IPS-18c (cell line): ENCODE results near the gene RPS27A.
"Not testable (repeated sequence)": the region's sequence is repeated elsewhere in the genome, so short reads cannot be mapped to it uniquely, and the experiment has no call there.

ENCODE experiments used
- H3K4me3 ChIP-seq: 2 replicates; pipeline ENCODE4 v1.7.0; 2013; ENCODE audit warnings: low read depth, mild to moderate bottlenecking, low read length, moderate library complexity; ENCODE audit not compliant: insufficient read depth
- H3K9me3 ChIP-seq: one replicate; pipeline ENCODE4 v1.6.1; 2013; ENCODE audit warnings: mild to moderate bottlenecking, low read length, moderate library complexity; ENCODE audit not compliant: control insufficient read depth, insufficient read depth

The RPS27A gene

DNA sequence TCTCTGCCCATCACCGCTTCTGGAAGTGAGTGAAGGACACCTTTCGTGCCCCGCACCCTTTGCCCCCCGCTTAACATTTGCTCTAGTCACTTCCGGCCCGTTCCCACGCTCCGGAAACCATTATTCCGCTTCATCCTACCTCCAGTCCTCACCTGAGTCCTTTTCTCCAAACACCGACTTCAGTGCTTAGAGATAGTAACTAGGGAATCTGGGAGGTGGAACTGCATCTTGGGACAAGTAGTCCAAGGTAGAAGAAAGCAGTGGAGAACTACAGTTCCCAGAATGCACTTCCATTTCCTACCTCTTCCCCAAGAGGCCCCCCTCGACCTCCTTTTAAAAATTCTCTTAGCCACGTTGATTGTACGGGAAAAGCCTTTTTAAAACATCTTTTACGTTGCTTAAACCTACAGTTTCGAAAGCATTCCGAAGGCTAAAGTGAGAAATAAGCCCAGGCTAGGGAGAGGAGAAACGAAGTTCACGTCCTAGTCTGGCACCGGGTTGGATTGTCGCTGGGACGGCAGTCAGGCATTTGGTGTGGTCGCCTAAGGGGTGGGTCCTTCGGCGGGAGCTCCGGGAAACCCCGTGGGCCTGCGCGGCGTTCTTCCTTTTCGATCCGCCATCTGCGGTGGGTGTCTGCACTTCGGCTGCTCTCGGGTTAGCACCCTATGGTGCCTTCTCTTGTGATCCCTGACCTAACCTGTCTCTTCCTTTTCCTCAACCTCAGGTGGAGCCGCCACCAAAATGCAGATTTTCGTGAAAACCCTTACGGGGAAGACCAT, at the start of gene RPS27A, which contains the start of gene CLHC1:
RPS27A (plus strand) TSS at position 605 of the 779 bp plus-strand sequence; CDS start at position 742, 137 bp downstream.
CLHC1 (minus strand) TSS at position 210 of the 779 bp plus-strand sequence. CDS start 9,882 bp downstream, outside the sequence.
- peak within 1 kb of the TSS; percentile 87 for H3K4me3 ChIP-seq
- no peaks in the 10 kb centered on the region for H3K9me3 ChIP-seq

DNA sequence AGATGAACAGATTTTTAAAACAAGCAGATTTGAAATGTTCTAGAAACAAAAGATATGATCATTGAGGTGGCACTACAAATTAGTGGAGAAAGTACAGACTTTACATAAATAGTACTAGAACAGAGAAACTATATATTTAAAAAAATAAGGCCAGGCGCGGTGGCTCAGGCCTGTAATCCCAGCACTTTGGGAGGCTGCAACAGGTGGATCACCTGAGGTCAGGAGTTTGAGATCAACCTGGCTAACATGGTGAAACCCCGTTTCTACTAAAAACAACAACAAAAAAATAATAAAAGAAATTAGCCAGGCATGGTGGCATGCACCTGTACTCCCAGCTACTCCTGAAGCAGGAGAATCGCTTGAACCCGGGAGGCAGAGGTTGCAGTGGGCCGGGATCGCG, 45.7 kb upstream of the RPS27A start:
- H3K4me3 ChIP-seq, H3K9me3 ChIP-seq: not testable (repeated sequence)

DNA sequence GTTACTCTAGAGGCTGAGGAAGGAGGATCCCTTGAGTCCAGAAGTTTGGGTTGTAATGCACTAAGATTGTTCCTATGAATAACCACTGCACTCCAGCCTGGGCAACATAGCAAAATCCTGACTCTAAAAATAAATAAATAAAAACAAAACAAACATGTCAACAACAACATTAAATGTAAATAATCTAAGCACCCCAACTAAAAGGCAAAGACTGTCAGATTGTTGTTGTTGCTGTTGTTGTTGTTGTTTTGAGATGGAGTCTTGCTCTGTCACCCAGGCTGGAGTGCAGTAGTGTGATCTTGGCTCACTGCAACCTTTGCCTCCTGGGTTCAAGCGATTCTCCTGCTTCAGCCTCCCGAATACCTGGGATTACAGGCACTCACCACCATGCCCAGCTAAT, 40.6 kb upstream of the RPS27A start:
- not testable (repeated sequence) for H3K4me3 ChIP-seq, H3K9me3 ChIP-seq

DNA sequence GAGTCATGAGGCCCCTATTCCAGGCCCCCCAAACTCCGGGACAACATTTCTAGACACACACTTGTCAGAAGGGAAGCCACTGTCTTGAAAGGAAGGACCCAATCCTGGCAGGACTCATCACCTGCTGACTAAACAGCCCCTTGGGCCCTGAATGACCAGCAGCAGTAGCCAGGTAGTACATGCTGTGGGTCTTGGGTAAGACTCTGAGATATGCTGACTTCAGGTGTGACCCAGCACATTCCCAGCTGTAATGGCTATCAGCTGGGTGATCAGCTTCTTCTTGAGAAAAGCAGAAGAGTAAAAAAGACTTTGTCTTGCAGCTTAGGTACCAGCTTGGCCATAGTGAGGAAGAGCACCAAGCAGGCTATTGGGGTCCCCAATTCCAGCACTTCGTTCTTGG, 36.0 kb upstream of the RPS27A start:
- Histone ChIP-seq H3K4me3 (no peak overlapping the region), H3K9me3 (no peaks in the 10 kb centered on the region)

DNA sequence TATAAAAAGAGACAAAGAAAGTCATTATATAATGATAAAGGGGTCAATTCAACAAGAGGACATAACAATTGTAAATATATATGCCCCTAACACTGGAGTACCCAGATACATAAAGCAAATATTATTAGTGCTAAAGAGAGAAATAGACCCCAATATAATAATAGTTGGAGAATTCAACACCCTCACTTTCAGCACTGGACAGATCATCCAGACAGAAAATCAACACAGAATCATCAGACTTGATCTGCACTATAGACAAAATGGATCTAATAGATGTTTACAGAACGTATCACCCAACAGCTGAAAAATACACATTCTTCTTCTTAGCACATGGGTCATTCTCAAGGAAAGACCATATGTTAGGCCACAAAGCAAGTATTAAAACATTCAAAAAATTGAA, 32.1 kb upstream of the RPS27A start:
- no peak overlapping the region for H3K4me3 ChIP-seq
- no peaks in the 10 kb centered on the region for H3K9me3 ChIP-seq

DNA sequence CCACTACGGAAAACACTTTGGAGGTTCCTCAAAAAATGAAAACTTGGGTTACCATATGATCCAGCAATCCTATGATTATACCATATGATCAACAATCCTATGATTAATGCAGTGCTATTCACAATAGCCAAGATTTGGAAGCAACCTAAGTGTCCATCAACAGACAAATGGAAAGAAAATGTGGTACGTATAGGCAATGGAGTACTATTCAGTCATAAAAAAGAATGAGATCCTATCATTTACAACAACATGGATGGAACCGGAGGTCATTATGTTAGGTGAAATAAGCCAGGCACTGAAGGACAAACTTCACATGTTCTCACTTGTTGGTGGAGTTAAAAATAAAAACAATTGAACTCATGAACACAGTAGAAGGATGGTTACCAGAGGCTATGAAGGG, 28.0 kb upstream of the RPS27A start:
- no peaks in the 10 kb centered on the region for H3K9me3 ChIP-seq
- no peak overlapping the region for H3K4me3 ChIP-seq

DNA sequence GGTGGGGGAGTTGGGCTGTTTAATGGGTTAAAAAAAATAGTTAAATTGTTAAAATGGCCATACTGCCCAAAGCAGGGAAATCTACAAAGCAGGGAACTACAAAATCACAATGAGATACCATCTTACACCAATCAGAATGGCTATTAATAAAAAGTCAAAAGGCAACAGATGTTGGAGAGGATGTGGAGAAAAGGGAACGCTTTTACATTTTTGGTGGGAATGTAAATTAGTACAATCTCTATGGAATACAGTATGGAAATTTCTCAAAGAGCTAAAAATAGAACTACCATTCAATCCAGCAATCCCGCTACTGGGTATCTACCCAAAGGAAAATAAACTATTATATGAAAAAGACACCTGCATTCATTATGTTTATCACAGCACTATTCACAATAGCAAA, 27.5 kb upstream of the RPS27A start:
- H3K4me3 ChIP-seq, result no peak overlapping the region
- no peaks in the 10 kb centered on the region for H3K9me3 ChIP-seq

DNA sequence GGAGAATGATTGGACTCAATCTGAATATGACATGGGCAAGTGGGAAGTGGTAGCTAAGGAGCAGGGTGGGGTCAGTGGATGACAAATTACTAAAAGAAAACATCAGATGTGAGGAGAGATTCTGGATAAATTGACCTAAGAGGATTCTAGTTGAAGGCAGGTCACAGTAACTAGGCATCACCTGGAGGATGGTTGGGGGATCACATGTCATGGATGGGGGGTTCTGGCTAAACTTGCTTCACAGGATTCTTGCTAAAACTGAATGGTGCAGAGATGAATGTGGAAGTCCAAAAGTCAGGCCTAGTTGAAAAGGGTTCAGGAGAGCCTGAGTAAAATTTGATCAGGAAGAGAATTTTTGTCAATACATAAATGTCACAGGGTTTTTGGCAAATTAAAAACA, 18.7 kb upstream of the RPS27A start:
- no peak overlapping the region for H3K4me3 ChIP-seq
- no peaks in the 10 kb centered on the region for H3K9me3 ChIP-seq

DNA sequence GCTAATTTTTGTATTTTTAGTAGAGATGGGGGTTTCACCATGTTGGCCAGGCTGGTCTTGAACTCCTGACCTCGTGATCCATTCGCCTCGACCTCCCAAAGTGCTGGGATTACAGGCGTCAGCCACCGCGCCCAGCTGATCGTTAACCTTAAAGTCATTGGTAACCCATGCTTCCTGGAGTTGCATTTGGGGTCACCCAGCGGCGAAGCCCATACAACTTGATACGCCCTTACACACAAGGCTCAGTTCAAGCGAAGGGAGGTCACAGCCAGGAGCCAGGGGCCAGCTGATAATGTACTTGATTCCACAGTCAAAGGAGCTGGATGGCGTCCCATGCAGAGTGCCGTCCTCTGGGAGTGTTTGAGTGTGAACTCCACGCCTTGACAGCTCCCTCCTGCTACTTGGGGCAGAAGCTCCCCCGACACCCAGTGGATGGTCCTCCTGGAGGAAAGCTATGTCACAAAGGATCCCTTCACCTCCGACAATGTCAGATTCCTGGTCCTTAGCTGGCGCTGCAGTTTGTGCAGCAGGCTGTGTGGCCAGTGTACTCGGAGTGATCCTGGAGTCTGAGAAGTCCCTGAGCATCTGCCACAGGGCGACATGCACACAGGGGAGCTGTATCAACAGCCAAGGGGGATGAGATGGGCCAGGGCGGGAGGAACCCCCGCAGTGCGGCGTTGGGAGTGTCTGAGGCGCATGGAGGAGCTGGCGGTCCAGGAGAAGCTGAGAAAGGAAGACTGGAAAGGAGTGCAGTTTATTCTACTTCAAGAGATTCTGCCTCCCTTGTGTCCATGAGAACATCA, 8.3 kb upstream of the RPS27A start:
- no peak overlapping the region; the same call in 1 of the 2 replicates for H3K4me3 ChIP-seq

DNA sequence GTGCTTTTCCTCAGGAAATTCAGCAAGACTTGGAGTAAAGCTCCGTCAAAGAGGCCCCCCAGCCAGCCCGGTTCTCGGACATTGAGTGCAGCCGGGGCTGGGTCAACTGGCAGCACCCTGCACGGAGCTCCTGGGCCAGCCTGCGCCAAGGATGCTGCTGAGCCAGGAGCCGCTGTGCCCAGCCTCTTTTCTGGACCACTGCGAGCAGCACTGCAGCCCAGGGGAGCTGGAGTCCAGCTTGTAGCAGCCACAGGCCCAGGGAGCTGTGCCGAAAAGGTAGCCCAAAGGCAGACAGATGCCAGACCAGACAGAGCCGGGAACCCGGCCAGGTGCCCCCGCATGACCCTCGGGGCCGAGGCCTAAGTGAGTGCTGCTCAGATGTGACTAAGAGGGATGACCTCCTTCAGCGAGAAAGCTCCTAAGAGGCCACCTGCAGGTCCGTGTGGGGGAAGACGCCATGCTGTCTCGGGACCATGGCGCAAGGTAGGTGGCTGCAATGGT, 7.7 kb upstream of the RPS27A start:
- H3K9me3 ChIP-seq, result no peaks in the 10 kb centered on the region
- H3K4me3 ChIP-seq, result no peak overlapping the region

More for the DNA sequence above, 8.3 kb upstream of the RPS27A start:
- no peaks in the 10 kb centered on the region for H3K9me3 ChIP-seq

DNA sequence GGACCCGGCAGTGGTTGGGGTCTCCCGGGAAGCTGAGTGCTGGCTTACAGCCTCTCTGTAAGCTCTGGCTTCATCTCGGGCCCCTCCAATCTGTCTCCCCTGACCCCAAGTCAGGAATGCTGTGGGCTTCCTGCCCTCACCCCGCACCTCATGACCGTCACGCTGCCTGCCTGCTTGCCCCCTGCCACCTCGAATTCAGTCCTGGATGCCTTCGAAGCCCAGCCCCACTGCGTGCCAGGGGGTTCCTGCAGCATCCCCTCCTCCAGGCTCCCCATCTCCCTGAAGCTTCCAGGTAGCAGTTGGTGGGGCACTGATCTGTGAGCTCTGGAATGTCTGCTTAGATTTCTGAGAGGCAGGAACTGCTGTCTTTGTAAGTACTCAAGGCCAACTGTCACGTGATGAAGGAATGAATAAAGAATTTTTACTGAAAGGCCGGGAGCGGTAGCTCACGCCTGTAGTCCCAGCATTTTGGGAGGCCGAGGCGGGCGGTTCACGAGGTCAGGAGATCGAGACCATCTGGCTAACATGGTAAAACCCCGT, 6.9 kb upstream of the RPS27A start:
- H3K9me3 ChIP-seq, result no peaks in the 10 kb centered on the region
- no peak overlapping the region for H3K4me3 ChIP-seq

DNA sequence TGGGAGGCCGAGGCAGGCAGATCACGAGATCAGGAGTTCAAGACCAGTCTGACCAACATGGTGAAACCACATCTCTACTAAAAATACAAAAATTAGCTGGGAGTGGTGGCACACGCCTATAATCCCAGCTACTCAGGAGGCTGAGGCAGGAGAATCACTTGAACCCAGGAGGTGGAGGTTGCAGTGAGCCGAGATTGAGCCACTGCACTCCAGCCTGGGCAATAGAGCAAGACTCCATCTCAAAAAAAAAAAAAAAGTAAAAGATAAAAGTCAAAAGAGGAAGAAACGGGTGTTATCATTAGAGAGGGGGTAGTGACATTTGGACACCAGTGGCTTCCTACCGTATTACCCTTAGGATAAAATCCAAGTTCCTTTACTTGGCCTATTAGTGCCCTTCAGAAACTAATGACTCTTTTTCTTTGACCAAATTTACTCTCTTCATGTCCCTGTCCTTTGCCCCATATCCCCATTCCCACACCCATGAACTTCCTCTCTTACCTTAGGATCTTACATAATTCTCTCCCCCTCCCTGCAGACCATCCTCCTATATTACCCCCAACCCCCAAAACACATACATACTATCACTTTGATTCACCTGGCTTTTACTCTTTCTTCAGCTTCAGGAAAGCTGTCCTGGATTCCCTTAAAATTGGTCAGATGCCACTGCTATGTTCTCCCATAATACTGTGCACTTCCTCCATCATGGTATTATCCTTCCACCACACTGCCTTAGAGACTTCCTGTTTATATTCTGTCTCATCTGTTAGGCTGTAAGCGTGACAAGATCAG, 4.9 kb upstream of the RPS27A start:
- not testable (repeated sequence) for H3K4me3 ChIP-seq

DNA sequence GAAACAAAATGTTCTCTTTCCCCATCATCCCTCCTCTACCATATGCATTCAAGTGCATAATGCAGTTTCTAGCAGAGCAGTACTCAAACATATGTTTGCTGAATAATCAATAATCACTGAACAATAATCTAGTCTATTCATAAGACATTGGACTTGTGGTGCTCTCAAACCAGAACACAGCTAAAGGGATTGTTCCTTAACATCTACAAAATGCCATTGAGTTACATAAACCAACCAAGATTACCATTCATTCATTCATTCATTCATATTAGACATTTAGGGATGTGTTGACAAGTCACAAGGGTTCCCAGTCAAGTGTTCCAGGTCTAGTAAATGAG, 4.3 kb upstream of the RPS27A start:
- Histone ChIP-seq H3K9me3 (no peaks in the 10 kb centered on the region), H3K4me3 (no peak overlapping the region)

More for the DNA sequence above, 4.9 kb upstream of the RPS27A start:
- H3K9me3 ChIP-seq, result not testable (repeated sequence)

DNA sequence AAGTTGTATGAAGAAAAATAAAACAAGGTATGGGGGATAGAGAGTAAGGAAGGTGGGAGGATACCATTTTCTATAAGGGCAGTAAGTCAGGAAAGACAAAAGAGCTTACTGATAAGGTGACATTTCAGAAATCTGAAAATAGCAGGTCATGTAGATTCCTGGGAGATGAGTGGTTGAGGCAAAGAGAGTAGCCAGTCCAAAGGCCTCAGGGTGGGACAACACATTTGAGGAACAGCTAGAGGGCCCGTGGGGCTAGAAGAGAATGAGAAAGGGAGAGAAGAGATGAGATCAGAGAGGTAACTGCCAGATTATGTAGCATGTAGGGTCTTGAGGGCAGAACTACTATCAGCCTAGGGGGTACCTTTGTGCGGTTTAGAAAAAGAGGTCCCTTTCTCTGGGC, 3.3 kb upstream of the RPS27A start:
- Histone ChIP-seq H3K4me3 (no peak overlapping the region), H3K9me3 (no peaks in the 10 kb centered on the region)

DNA sequence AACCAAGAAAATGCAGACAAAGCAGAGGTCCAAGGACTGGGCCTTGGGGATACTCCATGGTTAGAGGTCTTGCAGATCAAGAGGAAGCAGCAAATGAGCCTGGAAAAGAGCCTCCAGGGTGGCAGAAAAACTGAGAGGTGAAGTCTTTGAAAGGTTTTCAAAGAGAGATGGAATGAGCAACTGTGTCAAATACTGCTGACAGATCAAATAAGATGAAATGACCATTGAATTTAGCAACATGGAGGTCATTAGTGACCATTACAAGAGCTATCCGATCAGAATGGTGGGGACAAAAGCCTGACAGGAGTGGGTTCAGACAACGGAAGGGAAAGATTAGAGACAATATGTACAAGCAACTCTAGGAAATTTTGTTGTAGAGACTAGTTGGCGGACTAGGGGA, 1.9 kb upstream of the RPS27A start:
- H3K9me3 ChIP-seq, result no peaks in the 10 kb centered on the region
- H3K4me3 ChIP-seq, result no peak overlapping the region; the same call in 1 of the 2 replicates

DNA sequence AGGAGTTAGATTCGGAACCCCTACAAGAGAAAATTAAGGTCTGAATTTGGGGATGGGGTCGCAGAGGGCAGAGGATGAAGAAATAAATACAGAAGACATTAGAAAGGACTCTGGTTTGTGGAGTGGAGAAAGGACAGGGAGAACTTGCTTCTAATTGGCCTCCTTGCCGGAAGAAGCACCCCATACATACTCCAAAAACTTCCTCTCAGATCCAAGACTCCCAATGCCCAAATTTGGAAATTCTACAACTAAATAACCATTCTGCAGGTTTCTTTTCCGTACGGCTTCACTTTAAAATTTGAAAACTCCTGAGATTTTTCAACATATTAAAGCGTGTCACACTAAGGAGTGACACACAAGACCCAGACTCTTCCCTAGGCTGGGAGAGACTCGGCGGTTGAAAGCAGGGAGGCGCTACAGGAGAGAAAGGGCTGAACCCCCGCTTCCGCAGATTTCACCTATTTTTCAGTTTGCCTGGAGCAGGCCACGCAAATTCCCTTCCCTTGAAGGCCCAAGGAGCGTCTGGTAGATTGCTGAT, 873 bp upstream of the RPS27A start:
- H3K4me3 ChIP-seq, result peak overlapping the region; percentile 87
- no peaks in the 10 kb centered on the region for H3K9me3 ChIP-seq
